HepG2 (cell line): Measurements from ENCODE around the gene CFAP61. TPM values are rescaled to one million over a fixed set of nuclear protein-coding genes. Genes with fewer than 3 reads are reported as not detected.

Source experiments
- ATAC-seq: fragments of 200-7000 bp; cut with Tn5 transposase; 3 replicates; pipeline ENCODE4 v1.9.1; 2020; ENCODE audit warnings: mild to moderate bottlenecking, moderate library complexity
- BruUV-seq: library from RNA; stranded (reverse); fragments of 400-500 nt; replicated peaks from 2 replicates; lab custom pipeline; 2021; lab: Mats Ljungman, UMichigan
- CTCF ChIA-PET: fragments of 300-600 bp; formaldehyde crosslinking; extraction: SDS; loops from one replicate; lab custom pipeline; 2021; ENCODE audit warnings: low total read pairs, inconsistent platforms, low intra/inter-chr PET ratio; lab: Yijun Ruan, JAX
- POLR2A ChIA-PET: fragments of 350-600 bp; sonication (Branson Sonifier 250); formaldehyde crosslinking; loops from one replicate; lab custom pipeline; 2020; ENCODE audit warnings: antibody characterized with exemption, inconsistent platforms; lab: Yijun Ruan, JAX
- DNase-seq: peaks from one replicate; pipeline ENCODE4 v3.0.0-alpha.2; 2015; ENCODE audit warnings: low spot score
- FAIRE-seq: peaks from 3 replicates; lab custom pipeline; 2011; peaks lifted over from hg19 to GRCh38; lab: Jason Lieb, UNC
- H2AFZ ChIP-seq: one replicate; pipeline ENCODE4 v1.6.1; 2011; ENCODE audit warnings: low read length, inconsistent platforms
- H3K27ac ChIP-seq: fragments of 300-600 bp; 3 replicates; pipeline ENCODE4 v1.8.0; 2011; ENCODE audit warnings: mixed run types, mild to moderate bottlenecking, mixed read lengths, low read length, inconsistent platforms; ENCODE audit not compliant: insufficient read depth; ENCODE audit errors: extremely low read length
- H3K27me3 ChIP-seq, 2 experiments: fragments of 200-600 bp in 1 of 2; 2 replicates in 1 of 2; 3 replicates in 1 of 2; pipeline versions ENCODE4 v1.6.0 to v1.8.0; 2011; ENCODE audit warnings: low read length in 2 of 2, mild to moderate bottlenecking in 2 of 2, moderate library complexity in 2 of 2, inconsistent platforms in 1 of 2; ENCODE audit not compliant: insufficient read depth in 2 of 2, control insufficient read depth in 1 of 2
- H3K36me3 ChIP-seq, 2 experiments: fragments of 200-600 bp in 1 of 2; replicated peaks in 1 of 2; 2 replicates in 1 of 2; 3 replicates in 1 of 2; pipeline versions ENCODE4 v1.5.1 to v1.8.0; 2011; ENCODE audit warnings: low read length in 2 of 2, inconsistent platforms in 1 of 2; ENCODE audit not compliant: insufficient read depth in 2 of 2, control insufficient read depth in 1 of 2
- H3K4me1 ChIP-seq: 2 replicates; pipeline ENCODE4 v1.5.1; 2012; ENCODE audit warnings: low read length, inconsistent platforms; ENCODE audit not compliant: insufficient read depth
- H3K4me2 ChIP-seq: 2 replicates; pipeline ENCODE4 v1.6.0; 2011; ENCODE audit warnings: low read depth, low read length, inconsistent platforms
- H3K4me3 ChIP-seq, 3 experiments: fragments of 200-600 bp in 1 of 3; sonication (generic), shearing (Covaris generic) in 1 of 3; replicated peaks in 1 of 3; 2 replicates each; pipeline ENCODE4 v1.5.1; 2011 to 2016; ENCODE audit warnings: low read length in 3 of 3, inconsistent platforms in 2 of 3, low read depth in 2 of 3, mild to moderate bottlenecking in 2 of 3, control low read depth in 1 of 3, mixed read lengths in 1 of 3; ENCODE audit not compliant: insufficient read depth in 1 of 3
- H3K79me2 ChIP-seq: one replicate; pipeline ENCODE4 v1.6.1; 2011; ENCODE audit warnings: low read length, inconsistent platforms; ENCODE audit not compliant: insufficient read depth
- H3K9ac ChIP-seq: 2 replicates; pipeline ENCODE4 v1.6.0; 2011; ENCODE audit warnings: mild to moderate bottlenecking, low read depth, low read length, inconsistent platforms; ENCODE audit not compliant: insufficient read depth
- H3K9me3 ChIP-seq: 2 replicates; pipeline ENCODE4 v1.5.1; 2012; ENCODE audit warnings: mild to moderate bottlenecking, low read length
- H4K20me1 ChIP-seq: 2 replicates; pipeline ENCODE4 v1.6.0; 2011; ENCODE audit warnings: inconsistent platforms, mild to moderate bottlenecking, low read length, moderate library complexity; ENCODE audit not compliant: insufficient read depth
- CAMTA2 ChIP-seq: sonication (generic); formaldehyde crosslinking; IDR thresholded peaks from 2 replicates; pipeline ENCODE4 v1.4.0; 2020; ENCODE audit warnings: mild to moderate bottlenecking, missing genetic modification reagents, borderline replicate concordance
- ETV6 ChIP-seq: sonication (generic); formaldehyde crosslinking; conservative IDR thresholded peaks from 2 replicates; pipeline ENCODE4 v1.4.0; 2020; ENCODE audit warnings: missing genetic modification reagents
- REXO4 ChIP-seq: sonication (generic); formaldehyde crosslinking; IDR thresholded peaks from 2 replicates; pipeline ENCODE4 v1.8.0; 2022; ENCODE audit warnings: missing genetic modification reagents, mild to moderate bottlenecking, borderline replicate concordance
- RFX5 ChIP-seq: IDR thresholded peaks from 2 replicates; pipeline ENCODE4 v1.6.1; 2011; ENCODE audit warnings: low read depth, low read length, improper control_type of control experiment
- SMAD9 ChIP-seq: sonication (generic); formaldehyde crosslinking; IDR thresholded peaks from 2 replicates; pipeline ENCODE4 v1.5.1; 2020; ENCODE audit warnings: mild to moderate bottlenecking, missing genetic modification reagents
- TRIM24 ChIP-seq: sonication (generic); formaldehyde crosslinking; IDR thresholded peaks from 2 replicates; pipeline ENCODE4 v1.8.0; 2022; ENCODE audit warnings: mild to moderate bottlenecking, missing genetic modification reagents
- XBP1 ChIP-seq: sonication (generic); formaldehyde crosslinking; IDR thresholded peaks from 2 replicates; pipeline ENCODE4 v1.5.0; 2020; ENCODE audit warnings: missing genetic modification reagents
- ZNF230 ChIP-seq: sonication (generic); formaldehyde crosslinking; IDR thresholded peaks from 2 replicates; pipeline ENCODE4 v1.4.0; 2020; ENCODE audit warnings: mild to moderate bottlenecking, missing genetic modification reagents
- ZNF44 ChIP-seq: sonication (generic); formaldehyde crosslinking; IDR thresholded peaks from 2 replicates; pipeline ENCODE4 v1.5.1; 2020; ENCODE audit warnings: mild to moderate bottlenecking, missing genetic modification reagents
- ZZZ3 ChIP-seq: sonication (generic); formaldehyde crosslinking; IDR thresholded peaks from 2 replicates; pipeline ENCODE4 v1.4.0; 2020; ENCODE audit warnings: missing genetic modification reagents, mild to moderate bottlenecking, borderline replicate concordance
- WGBS: methylation state at CpG from one replicate; pipeline ENCODE4 v1.1.6; 2017; ENCODE audit warnings: low lambda C conversion rate; 5-methylcytosine and 5-hydroxymethylcytosine counted together
- in situ Hi-C: cut with HindIII; loops from 2 replicates; pipeline ENCODE4 v1.10.0; 2017; ENCODE audit warnings: low pct_unique_long_range_greater_than_20kb; ENCODE audit not compliant: extremely low pct_ligation_motif_present
- intact Hi-C: fragments of 100-400 bp; cut with micrococcal nuclease; formaldehyde crosslinking; loops from one replicate; pipeline ENCODE4 v1.10.0; 2022; ENCODE audit not compliant: unreplicated experiment
- polyA plus RNA-seq, 8 experiments: library from polyadenylated mRNA; depleted of rRNA in 3 of 8; stranded (reverse) in 7 of 8; unstranded in 1 of 8; fragments of >200 nt; fragmentation: Illumina TruSeq in 4 of 8; extraction: Trizol in 4 of 8; gene quantifications; 2 replicates each; pipeline versions ENCODE4 v1.2.1 to v1.2.3, GENCODE V29; 2011 to 2016; ENCODE audit warnings: low read depth in 4 of 8, missing spikeins in 1 of 8, mixed read lengths in 1 of 8; ENCODE audit not compliant: insufficient read depth in 1 of 8
- total RNA-seq, 5 experiments: library from RNA; depleted of rRNA; stranded (reverse); fragments of >200 nt; fragmentation: Illumina TruSeq; extraction: Trizol; gene quantifications; 2 replicates each; pipeline ENCODE4 v1.2.3, GENCODE V29; 2016; ENCODE audit warnings: low read depth in 1 of 5
- TF ChIP-seq, protein P1 (sequence below): sonication (generic); formaldehyde crosslinking; IDR thresholded peaks from 2 replicates; pipeline ENCODE4 v1.9.0; 2021; ENCODE audit warnings: missing genetic modification reagents, borderline replicate concordance
- TF ChIP-seq, protein P2 (sequence below): IDR thresholded peaks from 2 replicates; pipeline ENCODE4 v1.6.1; 2016; ENCODE audit warnings: low read depth, control low read depth
- TF ChIP-seq, protein P3 (sequence below): sonication (generic); formaldehyde crosslinking; IDR thresholded peaks from 2 replicates; pipeline ENCODE4 v1.4.0; 2020; ENCODE audit warnings: missing genetic modification reagents
- TF ChIP-seq, protein P4 (sequence below): sonication (generic); formaldehyde crosslinking; IDR thresholded peaks from 2 replicates; pipeline ENCODE4 v1.4.0; 2020; ENCODE audit warnings: mild to moderate bottlenecking, missing genetic modification reagents
- TF ChIP-seq, protein P5 (sequence below): sonication (generic); formaldehyde crosslinking; IDR thresholded peaks from 2 replicates; pipeline ENCODE4 v1.9.0; 2021; ENCODE audit warnings: missing genetic modification reagents, borderline replicate concordance

The CFAP61 gene
- total and polyA plus RNA-seq, 2 of the 13 experiments (the other 11 are each of a cell fraction or from before 2014, with no cell fraction given), result 0.27 TPM; not detected in 1

DNA sequence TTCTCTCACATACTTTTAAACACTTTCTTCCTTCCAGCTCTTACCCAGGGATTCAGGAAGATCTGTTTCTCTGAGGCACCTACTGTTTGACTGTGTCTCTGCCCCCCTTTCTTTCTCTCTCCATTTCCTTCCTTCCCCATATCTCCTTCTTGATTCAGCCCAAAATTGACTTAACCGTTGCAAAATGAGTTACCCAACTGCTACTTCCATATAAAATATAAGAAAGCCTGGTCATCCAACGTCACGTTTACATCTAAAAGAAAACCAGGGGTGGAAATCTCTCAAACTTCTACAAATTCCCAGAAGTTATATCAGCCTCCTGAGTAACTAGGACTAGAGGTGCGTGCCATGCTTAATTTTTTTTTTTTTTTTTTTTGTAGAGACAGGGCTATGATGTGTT is 220.4 kb downstream of the CFAP61 start (continued):
- TF ChIP-seq, protein P1, sequence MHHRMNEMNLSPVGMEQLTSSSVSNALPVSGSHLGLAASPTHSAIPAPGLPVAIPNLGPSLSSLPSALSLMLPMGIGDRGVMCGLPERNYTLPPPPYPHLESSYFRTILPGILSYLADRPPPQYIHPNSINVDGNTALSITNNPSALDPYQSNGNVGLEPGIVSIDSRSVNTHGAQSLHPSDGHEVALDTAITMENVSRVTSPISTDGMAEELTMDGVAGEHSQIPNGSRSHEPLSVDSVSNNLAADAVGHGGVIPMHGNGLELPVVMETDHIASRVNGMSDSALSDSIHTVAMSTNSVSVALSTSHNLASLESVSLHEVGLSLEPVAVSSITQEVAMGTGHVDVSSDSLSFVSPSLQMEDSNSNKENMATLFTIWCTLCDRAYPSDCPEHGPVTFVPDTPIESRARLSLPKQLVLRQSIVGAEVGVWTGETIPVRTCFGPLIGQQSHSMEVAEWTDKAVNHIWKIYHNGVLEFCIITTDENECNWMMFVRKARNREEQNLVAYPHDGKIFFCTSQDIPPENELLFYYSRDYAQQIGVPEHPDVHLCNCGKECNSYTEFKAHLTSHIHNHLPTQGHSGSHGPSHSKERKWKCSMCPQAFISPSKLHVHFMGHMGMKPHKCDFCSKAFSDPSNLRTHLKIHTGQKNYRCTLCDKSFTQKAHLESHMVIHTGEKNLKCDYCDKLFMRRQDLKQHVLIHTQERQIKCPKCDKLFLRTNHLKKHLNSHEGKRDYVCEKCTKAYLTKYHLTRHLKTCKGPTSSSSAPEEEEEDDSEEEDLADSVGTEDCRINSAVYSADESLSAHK, result no peak
- TF ChIP-seq, protein P2, sequence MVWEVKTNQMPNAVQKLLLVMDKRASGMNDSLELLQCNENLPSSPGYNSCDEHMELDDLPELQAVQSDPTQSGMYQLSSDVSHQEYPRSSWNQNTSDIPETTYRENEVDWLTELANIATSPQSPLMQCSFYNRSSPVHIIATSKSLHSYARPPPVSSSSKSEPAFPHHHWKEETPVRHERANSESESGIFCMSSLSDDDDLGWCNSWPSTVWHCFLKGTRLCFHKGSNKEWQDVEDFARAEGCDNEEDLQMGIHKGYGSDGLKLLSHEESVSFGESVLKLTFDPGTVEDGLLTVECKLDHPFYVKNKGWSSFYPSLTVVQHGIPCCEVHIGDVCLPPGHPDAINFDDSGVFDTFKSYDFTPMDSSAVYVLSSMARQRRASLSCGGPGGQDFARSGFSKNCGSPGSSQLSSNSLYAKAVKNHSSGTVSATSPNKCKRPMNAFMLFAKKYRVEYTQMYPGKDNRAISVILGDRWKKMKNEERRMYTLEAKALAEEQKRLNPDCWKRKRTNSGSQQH (CRISPR knock-in tag), result no peak
- TF ChIP-seq, all 625 proteins: peak for 0

DNA sequence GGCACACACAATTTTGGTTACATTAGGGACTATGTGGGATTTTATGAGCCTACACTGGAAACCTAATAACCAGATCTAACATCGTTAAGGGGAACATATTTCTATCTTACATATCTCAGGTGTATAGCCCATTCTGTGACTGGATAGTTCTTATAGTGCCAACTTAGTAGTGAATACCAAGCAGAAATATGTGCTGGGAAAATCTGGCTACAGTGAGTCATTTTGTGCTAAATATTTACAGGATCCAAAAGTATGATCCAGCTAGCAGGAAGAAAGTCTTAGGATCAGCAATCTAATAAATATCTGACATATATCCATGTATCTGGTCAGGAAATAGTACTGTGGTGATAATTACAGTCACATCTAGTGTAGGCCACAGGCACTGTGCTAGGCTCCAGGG is 221.0 kb downstream of the CFAP61 start:
- 7% methylated on average over 1 of the region's 1 CpG for WGBS
- no peaks in the 10 kb centered on the region for H3K36me3 ChIP-seq
- no peak overlapping the region for H3K9ac ChIP-seq
- H3K4me2 ChIP-seq, result no peak overlapping the region
- POLR2A ChIA-PET, result no interaction called here
- H3K27me3 ChIP-seq, result no peaks in the 10 kb centered on the region; a peak in 1 of 5 replicates
- H3K27ac ChIP-seq, result no peak overlapping the region
- intact Hi-C loops, result no loop called here
- TF ChIP-seq, protein P3, sequence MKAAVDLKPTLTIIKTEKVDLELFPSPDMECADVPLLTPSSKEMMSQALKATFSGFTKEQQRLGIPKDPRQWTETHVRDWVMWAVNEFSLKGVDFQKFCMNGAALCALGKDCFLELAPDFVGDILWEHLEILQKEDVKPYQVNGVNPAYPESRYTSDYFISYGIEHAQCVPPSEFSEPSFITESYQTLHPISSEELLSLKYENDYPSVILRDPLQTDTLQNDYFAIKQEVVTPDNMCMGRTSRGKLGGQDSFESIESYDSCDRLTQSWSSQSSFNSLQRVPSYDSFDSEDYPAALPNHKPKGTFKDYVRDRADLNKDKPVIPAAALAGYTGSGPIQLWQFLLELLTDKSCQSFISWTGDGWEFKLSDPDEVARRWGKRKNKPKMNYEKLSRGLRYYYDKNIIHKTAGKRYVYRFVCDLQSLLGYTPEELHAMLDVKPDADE (CRISPR knock-in tag), result no peak
- TF ChIP-seq, protein P4, sequence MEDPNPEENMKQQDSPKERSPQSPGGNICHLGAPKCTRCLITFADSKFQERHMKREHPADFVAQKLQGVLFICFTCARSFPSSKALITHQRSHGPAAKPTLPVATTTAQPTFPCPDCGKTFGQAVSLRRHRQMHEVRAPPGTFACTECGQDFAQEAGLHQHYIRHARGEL (CRISPR knock-in tag), result no peak
- TF ChIP-seq ZNF44 (CRISPR knock-in tag) (no peak), SMAD9 (CRISPR knock-in tag) (no peak), TRIM24 (CRISPR knock-in tag) (no peak), ETV6 (no peak), XBP1 (CRISPR knock-in tag) (no peak), ZZZ3 (CRISPR knock-in tag) (no peak), CAMTA2 (CRISPR knock-in tag) (no peak), RFX5 (no peak), ZNF230 (CRISPR knock-in tag) (no peak), REXO4 (CRISPR knock-in tag) (no peak)
- TF ChIP-seq, protein P5, sequence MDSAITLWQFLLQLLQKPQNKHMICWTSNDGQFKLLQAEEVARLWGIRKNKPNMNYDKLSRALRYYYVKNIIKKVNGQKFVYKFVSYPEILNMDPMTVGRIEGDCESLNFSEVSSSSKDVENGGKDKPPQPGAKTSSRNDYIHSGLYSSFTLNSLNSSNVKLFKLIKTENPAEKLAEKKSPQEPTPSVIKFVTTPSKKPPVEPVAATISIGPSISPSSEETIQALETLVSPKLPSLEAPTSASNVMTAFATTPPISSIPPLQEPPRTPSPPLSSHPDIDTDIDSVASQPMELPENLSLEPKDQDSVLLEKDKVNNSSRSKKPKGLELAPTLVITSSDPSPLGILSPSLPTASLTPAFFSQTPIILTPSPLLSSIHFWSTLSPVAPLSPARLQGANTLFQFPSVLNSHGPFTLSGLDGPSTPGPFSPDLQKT (CRISPR knock-in tag), result no peak
- TF ChIP-seq, all 625 proteins: peak for 0
- BruUV-seq, result no TSS peak
- in situ Hi-C loops, result no loop called here
- FAIRE-seq (no peak), DNase-seq (no peak), ATAC-seq (no peak)
- H3K4me1 ChIP-seq, result no peaks in the 10 kb centered on the region
- no peak overlapping the region for H2AFZ ChIP-seq
- H3K4me3 ChIP-seq, result no peak overlapping the region
- CTCF ChIA-PET, result no interaction called here
- H4K20me1 ChIP-seq, result no peaks in the 10 kb centered on the region
- no peaks in the 10 kb centered on the region for H3K79me2 ChIP-seq
- H3K9me3 ChIP-seq, result no peaks in the 10 kb centered on the region
